K562 (cell line): ENCODE data around the gene PTPRT. TPM values are rescaled to one million over a fixed set of nuclear protein-coding genes. Genes with fewer than 3 reads are reported as not detected.

Source experiments
- ATAC-seq: fragments of 200-7000 bp; cut with Tn5 transposase; 3 replicates; pipeline ENCODE4 v1.9.1; 2020; ENCODE audit warnings: moderate library complexity
- BruUV-seq: library from RNA; stranded (reverse); fragments of 400-500 nt; replicated peaks from 2 replicates; lab custom pipeline; 2021; lab: Mats Ljungman, UMichigan
- CTCF ChIA-PET: fragments of 300-600 bp; formaldehyde crosslinking; extraction: SDS; loops from one replicate; lab custom pipeline; 2021; ENCODE audit warnings: low intra/inter-chr PET ratio; lab: Yijun Ruan, JAX
- POLR2A ChIA-PET: fragments of 300-600, 350-650 bp; sonication (Branson Sonifier 250); formaldehyde crosslinking; extraction: SDS; loops from one replicate; lab custom pipeline; 2021; ENCODE audit warnings: antibody characterized with exemption, inconsistent platforms; lab: Yijun Ruan, JAX
- DNase-seq, 4 experiments: peaks; one replicate each; pipeline versions ENCODE4 v3.0.0 to v3.0.0-alpha.2; 2011 to 2018; ENCODE audit warnings: low spot score in 3 of 4, mixed read lengths in 3 of 4; ENCODE audit errors: extremely low read depth in 1 of 4
- FAIRE-seq: peaks from 2 replicates; lab custom pipeline; 2011; peaks lifted over from hg19 to GRCh38; lab: Jason Lieb, UNC
- H2AFZ ChIP-seq: 2 replicates; pipeline ENCODE4 v1.6.0; 2011; ENCODE audit warnings: low read depth, low read length, control low read depth, inconsistent platforms
- H3K27ac ChIP-seq: fragments of 200-600 bp; 3 replicates; pipeline ENCODE4 v1.8.0; 2011; ENCODE audit warnings: low read depth, mild to moderate bottlenecking, control low read depth, inconsistent platforms, low read length, moderate library complexity, mixed read lengths; ENCODE audit errors: extremely low read depth
- H3K27me3 ChIP-seq, 2 experiments: fragments of 300-600 bp in 1 of 2; 2 replicates in 1 of 2; 3 replicates in 1 of 2; pipeline versions ENCODE4 v1.6.0 to v1.8.0; 2011; ENCODE audit warnings: inconsistent platforms in 2 of 2, low read length in 2 of 2, mild to moderate bottlenecking in 1 of 2, mixed read lengths in 1 of 2, moderate library complexity in 1 of 2; ENCODE audit not compliant: control insufficient read depth in 2 of 2, insufficient read depth in 2 of 2
- H3K36me3 ChIP-seq: fragments of 300-600 bp; 3 replicates; pipeline ENCODE4 v1.8.0; 2011; ENCODE audit warnings: mild to moderate bottlenecking, low read length, inconsistent platforms; ENCODE audit not compliant: control insufficient read depth, insufficient read depth
- H3K4me1 ChIP-seq, 2 experiments: fragments of 200-600 bp in 1 of 2; replicated peaks in 1 of 2; 2 replicates in 1 of 2; 3 replicates in 1 of 2; pipeline versions ENCODE4 v1.5.1 to v1.8.0; 2011; ENCODE audit warnings: inconsistent platforms in 2 of 2, low read length in 2 of 2, mild to moderate bottlenecking in 1 of 2, mixed read lengths in 1 of 2, moderate library complexity in 1 of 2; ENCODE audit not compliant: control insufficient read depth in 2 of 2, insufficient read depth in 2 of 2
- H3K4me2 ChIP-seq: 2 replicates; pipeline ENCODE4 v1.6.1; 2011; ENCODE audit warnings: low read length, control low read depth, inconsistent platforms, mixed read lengths; ENCODE audit not compliant: insufficient read depth
- H3K4me3 ChIP-seq: fragments of 200-600 bp; sonication (generic), shearing (Covaris generic); 2 replicates; pipeline ENCODE4 v1.5.1; 2016; ENCODE audit warnings: control low read depth, inconsistent platforms
- H3K79me2 ChIP-seq: fragments of 200-600 bp; 3 replicates; pipeline ENCODE4 v1.8.0; 2011; ENCODE audit warnings: low read length, inconsistent platforms; ENCODE audit not compliant: control insufficient read depth, insufficient read depth
- H3K9ac ChIP-seq, 2 experiments: 2 replicates each; pipeline versions ENCODE4 v1.6.0 to v1.6.1; 2011; ENCODE audit warnings: low read depth in 2 of 2, low read length in 2 of 2, control low read depth in 1 of 2, inconsistent platforms in 1 of 2, mild to moderate bottlenecking in 1 of 2, mixed read lengths in 1 of 2; ENCODE audit not compliant: insufficient read depth in 1 of 2
- H3K9me1 ChIP-seq: one replicate; pipeline ENCODE4 v1.6.0; 2011; ENCODE audit warnings: inconsistent platforms, mild to moderate bottlenecking, low read length, moderate library complexity; ENCODE audit not compliant: control insufficient read depth, insufficient read depth
- H3K9me3 ChIP-seq: replicated peaks from 2 replicates; pipeline ENCODE4 v1.5.1; 2011; ENCODE audit warnings: low read depth, low read length, inconsistent platforms; ENCODE audit not compliant: control insufficient read depth, insufficient read depth
- H4K20me1 ChIP-seq: replicated peaks from 2 replicates; pipeline ENCODE4 v1.6.1; 2011; ENCODE audit warnings: low read length, inconsistent platforms, mixed read lengths; ENCODE audit not compliant: control insufficient read depth, insufficient read depth
- CBX1 ChIP-seq: sonication (generic); IDR thresholded peaks from 2 replicates; pipeline ENCODE4 v1.6.1; 2016; ENCODE audit warnings: antibody characterized with exemption, low read depth, mild to moderate bottlenecking
- DDX20 ChIP-seq: fragments of 450-650 bp; IDR thresholded peaks from 2 replicates; pipeline ENCODE4 v1.6.1; 2016; ENCODE audit warnings: missing genetic modification characterization, low read depth, mild to moderate bottlenecking, missing compliant biosample characterization, moderate library complexity
- FOXK1 ChIP-seq: sonication (generic); formaldehyde crosslinking; IDR thresholded peaks from 2 replicates; pipeline ENCODE4 v1.8.0; 2022; ENCODE audit warnings: missing genetic modification reagents, mild to moderate bottlenecking, borderline replicate concordance
- HCFC1 ChIP-seq: IDR thresholded peaks from 2 replicates; pipeline ENCODE4 v1.6.1; 2012; ENCODE audit warnings: low read depth, low read length, improper control_type of control experiment
- HDAC2 ChIP-seq: fragments of 450-650 bp; IDR thresholded peaks from 2 replicates; pipeline ENCODE4 v1.6.1; 2016; ENCODE audit warnings: mild to moderate bottlenecking
- HDAC8 ChIP-seq: fragments of 450-650 bp; IDR thresholded peaks from 2 replicates; pipeline ENCODE4 v1.6.1; 2016; ENCODE audit warnings: mild to moderate bottlenecking, missing genetic modification characterization, moderate library complexity, missing compliant biosample characterization
- HMGXB4 ChIP-seq: sonication (generic); formaldehyde crosslinking; IDR thresholded peaks from 2 replicates; pipeline ENCODE4 v1.8.1; 2023; ENCODE audit warnings: mild to moderate bottlenecking, missing genetic modification reagents
- NFATC3 ChIP-seq: fragments of 450-650 bp; IDR thresholded peaks from 2 replicates; pipeline ENCODE4 v1.6.1; 2017; ENCODE audit warnings: mild to moderate bottlenecking
- PHF8 ChIP-seq: fragments of 200-600 bp; sonication (generic); IDR thresholded peaks from 2 replicates; pipeline ENCODE4 v1.6.1; 2012; ENCODE audit warnings: mixed run types, mild to moderate bottlenecking, inconsistent platforms, low read length, moderate library complexity, borderline replicate concordance
- SFPQ ChIP-seq: fragments of 200-400 bp; formaldehyde crosslinking; IDR thresholded peaks from 2 replicates; pipeline ENCODE4 v1.6.1; 2017; ENCODE audit warnings: mild to moderate bottlenecking, low read depth, low read length, moderate library complexity
- SOX6 ChIP-seq: fragments of 450-650 bp; IDR thresholded peaks from 2 replicates; pipeline ENCODE4 v1.6.1; 2014; ENCODE audit warnings: mild to moderate bottlenecking
- STAT5B ChIP-seq: fragments of 250-450 bp; sonication (Bioruptor Pico); IDR thresholded peaks from 2 replicates; pipeline ENCODE4 v1.8.0; 2021; ENCODE audit warnings: mild to moderate bottlenecking, inconsistent platforms
- UBTF ChIP-seq, 2 experiments: IDR thresholded peaks; 2 replicates each; pipeline ENCODE4 v1.6.1; 2012; ENCODE audit warnings: improper control_type of control experiment in 2 of 2, low read depth in 2 of 2, low read length in 2 of 2, borderline replicate concordance in 1 of 2
- ZNF134 ChIP-seq: fragments of 250-450 bp; sonication (Bioruptor Pico); conservative IDR thresholded peaks from 2 replicates; pipeline ENCODE4 v1.4.0; 2020
- ZNF444 ChIP-seq: fragments of 250-450 bp; sonication (Bioruptor Pico); IDR thresholded peaks from 2 replicates; pipeline ENCODE4 v1.4.0; 2020; ENCODE audit warnings: mild to moderate bottlenecking, moderate library complexity
- WGBS: fragments of 100-300 bp; shearing (Covaris generic); methylation state at CpG from one replicate; pipeline ENCODE4 v1.1.6; 2016; ENCODE audit warnings: low coverage, mixed read lengths; ENCODE audit not compliant: insufficient coverage; ENCODE audit errors: missing lambda C conversion rate; 5-methylcytosine and 5-hydroxymethylcytosine counted together
- in situ Hi-C: fragments of 300-500 bp; cut with MboI; formaldehyde crosslinking; loops from 4 replicates; pipeline ENCODE4 v1.15.0; 2018; ENCODE audit warnings: inconsistent platforms, mixed read lengths
- intact Hi-C: fragments of 100-400 bp; cut with micrococcal nuclease; formaldehyde crosslinking; loops from 2 replicates; pipeline ENCODE4 v1.14.2; 2022
- polyA plus RNA-seq, 8 experiments: library from polyadenylated mRNA; depleted of rRNA in 4 of 8; stranded (reverse) in 5 of 8; unstranded in 3 of 8; fragments of >200 nt; fragmentation: Nextera tagmentation in 2 of 8; fragmentation: Illumina TruSeq in 1 of 8; extraction: Ambion mirVana in 2 of 8; extraction: Trizol in 1 of 8; gene quantifications; 2 replicates each; pipeline versions ENCODE4 v1.2.1 to v1.2.3, GENCODE V29; 2011 to 2014; ENCODE audit warnings: inconsistent platforms in 1 of 8, missing spikeins in 1 of 8
- total RNA-seq, 7 experiments: library from RNA; depleted of rRNA in 6 of 7; stranded (reverse); fragments of >200 nt in 6 of 7; fragmentation: Illumina TruSeq in 2 of 7; extraction: Trizol in 2 of 7; gene quantifications; 2 replicates each; pipeline versions ENCODE4 v1.2.1 to v1.2.3, GENCODE V29; 2011 to 2021; ENCODE audit warnings: low replicate concordance in 1 of 7

PTPRT gene
- total and polyA plus RNA-seq, 9 of the 15 experiments (the other 6 are each of a cell fraction or from before 2014, with no cell fraction given), result not detected

- no peaks in the 10 kb centered on the region for H3K9me1 ChIP-seq
- no peak overlapping the region for H3K4me3 ChIP-seq
- H3K36me3 ChIP-seq, result no peaks in the 10 kb centered on the region
- no peaks in the 10 kb centered on the region for H3K79me2 ChIP-seq
- no peaks in the 10 kb centered on the region for H3K9me3 ChIP-seq
- FAIRE-seq (no peak), ATAC-seq (no peak), DNase-seq (no peak)
- intact Hi-C loops (no loop called here), in situ Hi-C loops (no loop called here)
- TF ChIP-seq DDX20, result no peak
- no peak for TF ChIP-seq SFPQ
- TF ChIP-seq HCFC1, result no peak
- no peak for TF ChIP-seq HMGXB4 (CRISPR knock-in tag)
- no peak for TF ChIP-seq HDAC2
- no peak for TF ChIP-seq UBTF (IDR thresholded peaks at IDR 0.05; ENCODE audit: borderline replicate concordance in 1 of 2, low read depth in 2 of 2, low read length in 2 of 2)
- no peak for TF ChIP-seq PHF8
- TF ChIP-seq NFATC3, result no peak
- TF ChIP-seq FOXK1, result no peak
- no peak for TF ChIP-seq STAT5B (CRISPR knock-in tag)
- no peak for TF ChIP-seq HDAC8 (tag)
- TF ChIP-seq CBX1, result no peak
- no peak for TF ChIP-seq ZNF444
- no peak for TF ChIP-seq SOX6
- no peak for TF ChIP-seq ZNF134 (CRISPR knock-in tag)
- ChIA-PET POLR2A (no interaction called here), CTCF (no interaction called here)
- no peaks in the 10 kb centered on the region for H4K20me1 ChIP-seq
- 1% methylated on average over 8 of the region's 8 CpGs for WGBS
- H3K4me2 ChIP-seq, result no peak overlapping the region
- H3K27me3 ChIP-seq, result no peaks in the 10 kb centered on the region
- no peak overlapping the region for H2AFZ ChIP-seq
- H3K9ac ChIP-seq, result no peak overlapping the region
- H3K4me1 ChIP-seq, result no peaks in the 10 kb centered on the region
- BruUV-seq, result no TSS peak
- H3K27ac ChIP-seq, result no peak overlapping the region
Measured at GRCh38 chr20:43029176-43029575, 160.5 kb downstream of the PTPRT start.
